Psoas muscle (tissue), 8 donors: ENCODE results near the gene IFTAP. TPM values are rescaled to one million over a fixed set of nuclear protein-coding genes. Genes with fewer than 3 reads are reported as not detected.
"Not testable (repeated sequence)": the region's sequence is repeated elsewhere in the genome, so short reads cannot be mapped to it uniquely, and the experiment has no call there.

Source experiments
- ATAC-seq, 4 donors: fragments of 200-7000 bp; cut with Tn5 transposase; one replicate each; pipeline ENCODE4 v1.9.1; 2020; ENCODE audit warnings: moderate library complexity in 3 of 4, mild to moderate bottlenecking in 2 of 4
- DNase-seq, 2 donors: peaks; one replicate each; pipeline ENCODE4 v3.0.0-alpha.2; 2020
- H3K27ac ChIP-seq: fragments of 200-600 bp; one replicate; pipeline ENCODE4 v1.8.0; 2022
- H3K27me3 ChIP-seq, 3 donors: fragments of 200-600 bp in 1 of 3; one replicate each; pipeline versions ENCODE4 v1.6.1 to v1.8.0; 2013 to 2022; ENCODE audit warnings: low read length in 2 of 3, mild to moderate bottlenecking in 2 of 3, moderate library complexity in 1 of 3; ENCODE audit not compliant: insufficient read depth in 3 of 3
- H3K36me3 ChIP-seq, 2 donors: fragments of 200-600 bp in 1 of 2; one replicate each; pipeline versions ENCODE4 v1.6.1 to v1.8.0; 2013 to 2022; ENCODE audit warnings: low read depth in 1 of 2, mild to moderate bottlenecking in 1 of 2, moderate library complexity in 1 of 2; ENCODE audit not compliant: insufficient read depth in 1 of 2
- H3K4me1 ChIP-seq: fragments of 200-600 bp; one replicate; pipeline ENCODE4 v1.8.0; 2022
- H3K4me3 ChIP-seq: fragments of 200-600 bp; one replicate; pipeline ENCODE4 v1.8.0; 2022; ENCODE audit warnings: mild to moderate bottlenecking
- H3K9me3 ChIP-seq: fragments of 200-600 bp; one replicate; pipeline ENCODE4 v1.8.0; 2022
- CTCF ChIP-seq: fragments of 200-600 bp; IDR thresholded peaks from one replicate; pipeline ENCODE4 v1.8.0; 2022; ENCODE audit warnings: antibody characterized with exemption
- WGBS, 3 donors: extraction: QIAGEN DNeasy Blood & Tissue Kit; methylation state at CpG; one replicate each; pipeline versions ENCODE4 v1.1.6 to v1.1.7; 2013; 5-methylcytosine and 5-hydroxymethylcytosine counted together
- intact Hi-C, 2 donors: fragments of 100-400 bp; cut with DNase I; formaldehyde crosslinking; loops; one replicate each; pipeline versions ENCODE4 v1.11.0 to v1.14.2; 2022
- polyA plus RNA-seq, 3 donors: library from polyadenylated mRNA; stranded (reverse); fragments of 200-250 nt; gene quantifications; one replicate each; pipeline ENCODE4 v1.2.3, GENCODE V29; 2013
- total RNA-seq, 4 donors: library from RNA; stranded (reverse); fragmentation: NEBNext Ultra II Directional in 2 of 4; extraction: Animal tissue kit (Norgen Biotek cat#: 25700) in 2 of 4; gene quantifications; one replicate each; pipeline versions ENCODE4 v1.2.1 to v1.2.4, GENCODE V29; 2021 to 2023
- donor health status: healthy with polysubstance abuse.
- donor health status: DM: no; HTN: no; CAD: no; lungs with moderate emphysema.
- donor health status: Bipolar disorder and iron deficiency.
- donor health status: healthy.
- donor health status: DM: yes; HTN: yes; CAD: no.
- donor health status: DM: no; HTN: no; CAD: no.
- donor health status: DM: no; HTN: no; CAD: no.
- donor health status: DM: yes; HTN: yes; CAD: no.

Gene IFTAP
- total and polyA plus RNA-seq, 7 donors, result 21.3 to 58.7 (median 28.2) TPM

- TF ChIP-seq CTCF, result peak; percentile 87
- ATAC-seq (no peak), DNase-seq (no peak)
- no peaks in the 10 kb centered on the region for H3K36me3 ChIP-seq
- intact Hi-C loops, result loop anchor here in 1 of 2 donors (5.0 kb wide), 1 partner anchor 111 kb away; no protein-coding TSS in a partner anchor
- no peak overlapping the region for H3K4me3 ChIP-seq
- 67 to 70% (median 67%) methylated on average over 5 of the region's 5 CpGs for WGBS, 3 donors
- H3K4me1 ChIP-seq, result no peaks in the 10 kb centered on the region
- no peak overlapping the region for H3K27ac ChIP-seq
- H3K27me3 ChIP-seq, result no peaks in the 10 kb centered on the region
- H3K9me3 ChIP-seq, result peaks cover 3% of the 10 kb centered on the region
Observed at GRCh38 chr11:36672815-36673450, 78.6 kb downstream of the IFTAP start.

GRCh38 chr11:36679547-36679946, 85.2 kb downstream of the IFTAP start:
- whole genome bisulfite sequencing, 3 donors, result 90 to 95% (median 93%) methylated on average over 6 of the region's 6 CpGs
- H3K4me1 ChIP-seq, H3K9me3 ChIP-seq, H3K36me3 ChIP-seq, H3K4me3 ChIP-seq, H3K27ac ChIP-seq, H3K27me3 ChIP-seq, ATAC-seq, intact Hi-C loops, DNase-seq: not testable (repeated sequence)

GRCh38 chr11:36683818-36684217, 89.5 kb downstream of the IFTAP start:
- Histone ChIP-seq H3K27me3 (peaks cover 0 to 4% (median 0%) of the 10 kb centered on the region in 3 donors), H3K4me3 (no peak overlapping the region), H3K4me1 (no peaks in the 10 kb centered on the region), H3K9me3 (no peaks in the 10 kb centered on the region), H3K36me3 (no peaks in the 10 kb centered on the region), H3K27ac (no peak overlapping the region)
- no peak for DNase-seq
- TF ChIP-seq CTCF, result no peak
- no peak for ATAC-seq
- 91 to 95% (median 94%) methylated on average over 1 of the region's 1 CpG for WGBS, 3 donors
- intact Hi-C loops, result no loop called here

- Histone ChIP-seq H3K4me3 (no peak overlapping the region), H3K4me1 (no peaks in the 10 kb centered on the region), H3K9me3 (no peaks in the 10 kb centered on the region), H3K36me3 (no peaks in the 10 kb centered on the region), H3K27ac (no peak overlapping the region), H3K27me3 (peaks cover 0 to 4% (median 0%) of the 10 kb centered on the region in 3 donors)
- ATAC-seq (no peak), DNase-seq (no peak)
- no peak for TF ChIP-seq CTCF
- 72 to 80% (median 74%) methylated on average over 12 of the region's 12 CpGs for WGBS, 3 donors
- intact Hi-C loops, result no loop called here
Observed at GRCh38 chr11:36684840-36685801, 90.8 kb downstream of the IFTAP start.

GRCh38 chr11:36688132-36688531, 93.8 kb downstream of the IFTAP start:
- intact Hi-C loops, result no loop called here
- no peaks in the 10 kb centered on the region for H3K36me3 ChIP-seq
- 10 to 33% (median 20%) methylated on average over 2 of the region's 2 CpGs for WGBS, 3 donors
- no peaks in the 10 kb centered on the region for H3K9me3 ChIP-seq
- H3K27me3 ChIP-seq, result peaks cover 0 to 4% (median 0%) of the 10 kb centered on the region in 3 donors
- ATAC-seq (no peak), DNase-seq (no peak)
- no peaks in the 10 kb centered on the region for H3K4me1 ChIP-seq
- H3K27ac ChIP-seq, result no peak overlapping the region
- TF ChIP-seq CTCF, result no peak
- no peak overlapping the region for H3K4me3 ChIP-seq
